Measurements from ENCODE around the gene HDAC10. TPM values are rescaled to one million over a fixed set of nuclear protein-coding genes. Genes with fewer than 3 reads are reported as not detected.
A peak's percentile ranks its signal among the peaks of the same experiment; 100 is the strongest.

Gene HDAC10
- polyA plus RNA-seq, 1 of the 3 experiments (the other 2 are of a cell fraction), result 51.9 TPM

GRCh38 chr22:50253046-50253915, 2.2 kb upstream of the HDAC10 start:
- no peaks in the 10 kb centered on the region for H3K27me3 ChIP-seq (ENCODE audit: insufficient read depth)
- 95% methylated on average over 12 of the region's 22 CpGs for WGBS (ENCODE audit: low lambda C conversion rate)
- no peak overlapping the region for H3K4me3 ChIP-seq (ENCODE audit: low read depth in 2 of 2, low read length in 1 of 2)
- no peaks in the 10 kb centered on the region for H3K9me2 ChIP-seq
- TF ChIP-seq TCF12 (IDR thresholded peaks at IDR 0.05), result no peak
- H3K4me1 ChIP-seq (ENCODE audit: control insufficient read depth in 1 of 2, insufficient read depth in 2 of 2, low read depth in 1 of 2, low read length in 1 of 2), result peaks cover 5 to 33% of the 10 kb centered on the region in 2 experiments; a peak in 2 of 4 replicates
- H3K27ac ChIP-seq (ENCODE audit: low read depth in 2 of 2, low read length in 1 of 2), result no peak overlapping the region
- H3K36me3 ChIP-seq (replicated peaks in 1 of 2; ENCODE audit: control insufficient read depth in 1 of 2, insufficient read depth in 2 of 2, low read length in 1 of 2), result peaks cover 0 to 37% of the 10 kb centered on the region in 2 experiments
- POLR2A ChIA-PET, result interaction anchor here (0.6 to 0.7 kb wide), 2 partner anchors 73 to 127 kb away, joined by 3 to 4 read pairs; partner anchors contain the start of gene DENND6B
- no peak overlapping the region for H3K4me2 ChIP-seq
- no peak overlapping the region for H2AFZ ChIP-seq (ENCODE audit: low read depth)
- DNase-seq, result no peak
- H4K20me1 ChIP-seq (ENCODE audit: insufficient read depth), result 0 out of 2 replicates have a peak, but pooled peaks cover 7% of the 10 kb centered on the region
- peaks cover 16% of the 10 kb centered on the region; the same call in 1 of the 2 replicates for H3K79me2 ChIP-seq (ENCODE audit: insufficient read depth)
- CTCF ChIA-PET, result interaction anchor here (0.8 to 4.3 kb wide), 13 partner anchors 8 to 368 kb away, joined by 3 to 72 read pairs (median 7); partner anchors contain the start of genes DENND6B, MAPK11 and MAPK12
- H3K9me3 ChIP-seq, result no peaks in the 10 kb centered on the region
- H3K9ac ChIP-seq, result no peak overlapping the region
- H3F3A ChIP-seq (replicated peaks; ENCODE audit: insufficient read depth), result peaks cover 13% of the 10 kb centered on the region

DNA sequence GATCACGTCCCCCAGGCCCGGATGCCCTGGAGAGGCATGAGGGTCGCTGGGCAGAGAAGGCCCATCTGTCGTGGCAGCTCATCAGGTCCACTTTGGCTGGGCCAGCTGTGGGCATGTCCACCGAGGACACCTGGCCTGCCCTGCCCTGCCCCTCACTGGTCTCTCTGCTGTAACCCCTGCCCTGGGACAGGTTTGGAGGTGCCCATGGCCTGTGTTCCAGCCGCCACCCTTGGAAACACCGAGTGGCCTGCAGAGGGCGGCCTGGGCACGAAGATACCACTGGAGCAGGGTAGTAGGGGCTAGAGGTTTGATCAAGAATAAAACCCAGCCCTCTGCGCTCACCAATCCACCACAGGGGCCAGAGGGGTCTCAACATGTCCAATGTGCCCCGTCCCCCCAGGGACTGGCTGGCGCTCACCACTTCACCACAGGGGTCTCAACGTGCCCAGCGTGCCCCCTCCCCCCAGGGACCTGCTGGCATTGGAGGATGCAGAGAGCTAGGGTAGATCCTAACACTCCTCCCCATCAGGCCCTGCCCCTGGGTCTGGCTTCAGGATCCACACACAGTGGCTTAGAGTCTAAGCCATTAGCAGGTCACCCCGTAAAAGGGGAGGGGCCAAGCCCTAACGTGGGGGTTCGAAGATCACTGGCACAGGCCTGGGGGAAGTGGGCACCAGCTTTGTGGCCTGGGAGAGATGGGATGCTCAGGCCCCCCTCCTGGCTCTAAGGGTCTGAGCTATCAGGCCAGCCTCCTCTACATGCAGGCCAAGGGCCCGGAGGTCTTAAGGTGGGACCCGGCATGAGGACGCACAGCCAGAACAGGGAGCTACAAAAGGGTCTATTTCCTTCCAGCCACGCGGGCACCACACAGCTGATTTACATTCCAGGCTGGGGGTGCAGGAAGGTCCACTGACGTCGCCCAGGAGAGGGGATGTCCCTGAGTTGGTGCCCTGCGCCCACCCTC, 1.3 kb upstream of the HDAC10 start:
- Histone ChIP-seq H3K79me2 (ENCODE audit: insufficient read depth) (peaks cover 17% of the 10 kb centered on the region; the same call in 1 of the 2 replicates), H3K9ac (no peak overlapping the region), H3K9me3 (no peaks in the 10 kb centered on the region), H3K4me3 (ENCODE audit: low read depth in 2 of 2, low read length in 1 of 2) (no peak overlapping the region; a peak in 2 of 4 replicates), H3K9me2 (no peaks in the 10 kb centered on the region), H3K27me3 (ENCODE audit: insufficient read depth) (no peaks in the 10 kb centered on the region), H4K20me1 (ENCODE audit: insufficient read depth) (0 out of 2 replicates have a peak, but pooled peaks cover 7% of the 10 kb centered on the region), H3K36me3 (replicated peaks in 1 of 2; ENCODE audit: control insufficient read depth in 1 of 2, insufficient read depth in 2 of 2, low read length in 1 of 2) (peaks cover 3 to 37% of the 10 kb centered on the region in 2 experiments), H3F3A (replicated peaks; ENCODE audit: insufficient read depth) (peaks cover 20% of the 10 kb centered on the region), H3K4me2 (peak overlapping the region; percentile 99; the same call in 1 of the 2 replicates), H3K27ac (ENCODE audit: low read depth in 2 of 2, low read length in 1 of 2) (peak overlapping the region in 1 of 2 experiments; percentile 69; a peak in 2 of 4 replicates), H2AFZ (ENCODE audit: low read depth) (no peak overlapping the region), H3K4me1 (ENCODE audit: control insufficient read depth in 1 of 2, insufficient read depth in 2 of 2, low read depth in 1 of 2, low read length in 1 of 2) (peaks cover 5 to 43% of the 10 kb centered on the region in 2 experiments; a peak in 2 of 4 replicates)
- DNase-seq, result peak; percentile 83
- CTCF ChIA-PET, result interaction anchor here (0.7 to 4.3 kb wide), 24 partner anchors 9 to 369 kb away, joined by 3 to 72 read pairs (median 4); partner anchors contain the start of genes DENND6B, MAPK11, MAPK12 and SCO2
- WGBS (ENCODE audit: low lambda C conversion rate), result 72% methylated on average over 12 of the region's 25 CpGs
- TF ChIP-seq, protein P1, sequence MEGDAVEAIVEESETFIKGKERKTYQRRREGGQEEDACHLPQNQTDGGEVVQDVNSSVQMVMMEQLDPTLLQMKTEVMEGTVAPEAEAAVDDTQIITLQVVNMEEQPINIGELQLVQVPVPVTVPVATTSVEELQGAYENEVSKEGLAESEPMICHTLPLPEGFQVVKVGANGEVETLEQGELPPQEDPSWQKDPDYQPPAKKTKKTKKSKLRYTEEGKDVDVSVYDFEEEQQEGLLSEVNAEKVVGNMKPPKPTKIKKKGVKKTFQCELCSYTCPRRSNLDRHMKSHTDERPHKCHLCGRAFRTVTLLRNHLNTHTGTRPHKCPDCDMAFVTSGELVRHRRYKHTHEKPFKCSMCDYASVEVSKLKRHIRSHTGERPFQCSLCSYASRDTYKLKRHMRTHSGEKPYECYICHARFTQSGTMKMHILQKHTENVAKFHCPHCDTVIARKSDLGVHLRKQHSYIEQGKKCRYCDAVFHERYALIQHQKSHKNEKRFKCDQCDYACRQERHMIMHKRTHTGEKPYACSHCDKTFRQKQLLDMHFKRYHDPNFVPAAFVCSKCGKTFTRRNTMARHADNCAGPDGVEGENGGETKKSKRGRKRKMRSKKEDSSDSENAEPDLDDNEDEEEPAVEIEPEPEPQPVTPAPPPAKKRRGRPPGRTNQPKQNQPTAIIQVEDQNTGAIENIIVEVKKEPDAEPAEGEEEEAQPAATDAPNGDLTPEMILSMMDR (IDR thresholded peaks at IDR 0.05), result peak; percentile 73
- TF ChIP-seq SMC3 (IDR thresholded peaks at IDR 0.05; ENCODE audit: low read depth, low read length), result peak; percentile 79
- TF ChIP-seq RFX5 (IDR thresholded peaks at IDR 0.05; ENCODE audit: low read length), result no peak
- no peak for TF ChIP-seq MEF2A (IDR thresholded peaks at IDR 0.05; ENCODE audit: borderline replicate concordance, low read depth)
- peak; percentile 77 for TF ChIP-seq RAD21 (IDR thresholded peaks at IDR 0.05; ENCODE audit: low read length)
- TF ChIP-seq, protein P2, sequence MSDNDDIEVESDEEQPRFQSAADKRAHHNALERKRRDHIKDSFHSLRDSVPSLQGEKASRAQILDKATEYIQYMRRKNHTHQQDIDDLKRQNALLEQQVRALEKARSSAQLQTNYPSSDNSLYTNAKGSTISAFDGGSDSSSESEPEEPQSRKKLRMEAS (IDR thresholded peaks at IDR 0.05; ENCODE audit: low read depth), result no peak
- no peak for TF ChIP-seq GABPA (IDR thresholded peaks at IDR 0.05; ENCODE audit: low read depth)
- POLR2A ChIA-PET, result interaction anchor here (0.7 to 2.1 kb wide), 2 partner anchors 11 to 74 kb away, joined by 4 to 10 read pairs; partner anchors contain the start of gene DENND6B
